AG04449 (cell line): ENCODE results near the gene POU5F1.
A peak's percentile ranks its signal among the peaks of the same experiment; 100 is the strongest.

Experiments
- CTCF ChIA-PET: fragments of 350-600 bp; formaldehyde crosslinking; extraction: SDS; loops from one replicate; lab custom pipeline; 2021; ENCODE audit warnings: antibody characterized with exemption; lab: Yijun Ruan, JAX
- POLR2A ChIA-PET: fragments of 400-600, 350-600 bp; formaldehyde crosslinking; extraction: SDS; loops from one replicate; lab custom pipeline; 2020; ENCODE audit warnings: antibody characterized with exemption, inconsistent platforms; lab: Yijun Ruan, JAX
- DNase-seq: peaks from one replicate; pipeline ENCODE4 v3.0.0-alpha.2; 2010; ENCODE audit warnings: low read depth, low spot score
- H3K4me3 ChIP-seq: 2 replicates; pipeline ENCODE4 v1.5.1; 2011; ENCODE audit warnings: low read depth, mild to moderate bottlenecking, control low read depth, low read length
- CTCF ChIP-seq: IDR thresholded peaks from one replicate; pipeline ENCODE4 v1.5.1; 2011; ENCODE audit warnings: mild to moderate bottlenecking, moderate library complexity, low read length, control low read depth, inconsistent platforms; ENCODE audit not compliant: insufficient read depth; ENCODE audit errors: missing control alignments

POU5F1 gene

GRCh38 chr6:31129130-31129529 lies 41.4 kb downstream of the POU5F1 start:
- TF ChIP-seq CTCF = no peak
- DNase-seq = no peak
- ChIA-PET CTCF (interaction anchor here (0.9 to 11.1 kb wide), 21 partner anchors 10 to 306 kb away, joined by 3 to 162 read pairs (median 4); partner anchors contain the start of genes C6orf15, CCHCR1, CDSN and PSORS1C1), POLR2A (no interaction called here)
- no peak overlapping the region for H3K4me3 ChIP-seq

- ChIA-PET CTCF (interaction anchor here (0.9 to 11.1 kb wide), 27 partner anchors 11 to 646 kb away, joined by 3 to 162 read pairs (median 5); partner anchors contain the start of genes C6orf15, CCHCR1, CDSN and PSORS1C1), POLR2A (no interaction called here)
- peak; percentile 68 for TF ChIP-seq CTCF
- no peak overlapping the region for H3K4me3 ChIP-seq
- no peak for DNase-seq
Observed at GRCh38 chr6:31128093-31128676, 42.3 kb downstream of the POU5F1 start.

GRCh38 chr6:31126396-31127175 lies 43.9 kb downstream of the POU5F1 start:
- DNase-seq = no peak
- no peak for TF ChIP-seq CTCF
- no peak overlapping the region for H3K4me3 ChIP-seq
- ChIA-PET POLR2A (interaction anchor here (0.5 to 1.3 kb wide), 2 partner anchors 32 to 66 kb away, joined by 3 read pairs; partner anchors contain the start of gene TCF19), CTCF (interaction anchor here (0.8 to 11.1 kb wide), 20 partner anchors 11 to 298 kb away, joined by 3 to 162 read pairs (median 5); partner anchors contain the start of genes C6orf15, CCHCR1, CDSN and PSORS1C1)

- peak; percentile 65 for DNase-seq
- H3K4me3 ChIP-seq = no peak overlapping the region
- TF ChIP-seq CTCF = no peak
- POLR2A ChIA-PET = interaction anchor here (1.3 kb wide), 1 partner anchor 33 kb away, joined by 3 read pairs; the partner anchor contains the start of gene TCF19
- CTCF ChIA-PET = interaction anchor here (0.8 to 11.1 kb wide), 12 partner anchors 7 to 241 kb away, joined by 3 to 162 read pairs (median 5); partner anchors contain the start of genes C6orf15, CDSN, PSORS1C1 and PSORS1C2
Observed at GRCh38 chr6:31125586-31126363, 44.7 kb downstream of the POU5F1 start.

- no peak for TF ChIP-seq CTCF
- DNase-seq = no peak
- ChIA-PET CTCF (interaction anchor here (1.1 to 11.1 kb wide), 7 partner anchors 8 to 242 kb away, joined by 3 to 162 read pairs (median 11); partner anchors contain the start of genes C6orf15, CDSN, PSORS1C1 and VARS2), POLR2A (interaction anchor here (1.3 kb wide), 1 partner anchor 33 kb away, joined by 3 read pairs; the partner anchor contains the start of gene TCF19)
- H3K4me3 ChIP-seq = no peak overlapping the region
Observed at GRCh38 chr6:31125162-31125561, 45.3 kb downstream of the POU5F1 start.
